Activated naive CD8-positive, alpha-beta T cell treated with anti-CD3 and anti-CD28 coated beads, Interleukin-2, amount 10 ng/mL, durations not matched to agents 7 days and 5 days (primary cell): ENCODE measurements around the gene MYOZ2. TPM values are rescaled to one million over a fixed set of nuclear protein-coding genes. Genes with fewer than 3 reads are reported as not detected.
"Not testable (repeated sequence)": the region's sequence is repeated elsewhere in the genome, so short reads cannot be mapped to it uniquely, and the experiment has no call there.

Experiments used
- ATAC-seq: fragments of 150-1000 bp; cut with Tn5 transposase; one replicate; pipeline ENCODE4 v1.10.0; 2021; ENCODE audit warnings: low read depth, moderate library complexity
- POLR2A ChIA-PET: fragments of 350-600 bp; sonication (Branson Sonifier 250); formaldehyde crosslinking; loops from one replicate; lab custom pipeline; 2021; ENCODE audit warnings: antibody characterized with exemption; lab: Charles Lee
- DNase-seq: peaks from one replicate; pipeline ENCODE4 v3.0.0; 2021
- H3K27ac Mint-ChIP-seq: one replicate; pipeline ENCODE4 v1.8.0; 2022; ENCODE audit warnings: mild to moderate bottlenecking, mixed read lengths
- H3K27me3 Mint-ChIP-seq: one replicate; pipeline ENCODE4 v1.8.0; 2022; ENCODE audit warnings: mild to moderate bottlenecking, moderate library complexity, mixed read lengths
- H3K36me3 Mint-ChIP-seq: one replicate; pipeline ENCODE4 v1.8.0; 2021; ENCODE audit warnings: mild to moderate bottlenecking, mixed read lengths
- H3K4me1 Mint-ChIP-seq: one replicate; pipeline ENCODE4 v1.8.0; 2021; ENCODE audit warnings: mixed read lengths
- H3K4me3 Mint-ChIP-seq: one replicate; pipeline ENCODE4 v1.8.0; 2022; ENCODE audit warnings: mild to moderate bottlenecking, moderate library complexity, mixed read lengths
- H3K9me3 Mint-ChIP-seq: one replicate; pipeline ENCODE4 v1.8.0; 2021; ENCODE audit warnings: mixed read lengths
- total RNA-seq, 2 experiments: library from RNA; stranded (reverse); gene quantifications; one replicate each; pipeline ENCODE4 v1.2.3, GENCODE V29; 2021

Gene MYOZ2
- total RNA-seq, 2 experiments from 2014 or later: not detected

DNA sequence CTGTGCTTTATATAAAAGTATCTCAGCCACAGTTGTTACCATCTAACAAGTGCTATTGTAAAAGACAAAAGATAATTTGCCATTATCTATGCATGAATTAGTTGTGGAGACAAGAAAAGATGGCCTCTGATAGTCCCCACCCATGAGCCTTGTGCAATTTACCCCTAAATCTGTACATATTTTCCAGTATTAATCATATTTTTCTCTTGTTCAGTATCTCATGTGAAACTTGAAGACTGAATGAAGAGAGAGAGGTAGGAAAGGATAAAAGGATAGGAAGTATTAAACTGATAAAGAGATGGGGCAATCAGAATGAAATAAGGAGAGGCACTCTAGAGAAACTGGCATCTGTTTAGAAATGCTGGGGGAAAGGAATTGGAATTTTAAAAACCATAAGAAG lies 3.7 kb downstream of the MYOZ2 start:
- peaks cover 2% of the 10 kb centered on the region for H3K9me3 Mint-ChIP-seq
- H3K4me3 Mint-ChIP-seq: peak overlapping the region; percentile 53
- DNase-seq (no peak), ATAC-seq (no peak)
- H3K4me1 Mint-ChIP-seq: peaks cover 15% of the 10 kb centered on the region
- no peaks in the 10 kb centered on the region for H3K27me3 Mint-ChIP-seq
- H3K36me3 Mint-ChIP-seq: no peaks in the 10 kb centered on the region
- H3K27ac Mint-ChIP-seq: peak overlapping the region; percentile 62
- POLR2A ChIA-PET: no interaction called here

DNA sequence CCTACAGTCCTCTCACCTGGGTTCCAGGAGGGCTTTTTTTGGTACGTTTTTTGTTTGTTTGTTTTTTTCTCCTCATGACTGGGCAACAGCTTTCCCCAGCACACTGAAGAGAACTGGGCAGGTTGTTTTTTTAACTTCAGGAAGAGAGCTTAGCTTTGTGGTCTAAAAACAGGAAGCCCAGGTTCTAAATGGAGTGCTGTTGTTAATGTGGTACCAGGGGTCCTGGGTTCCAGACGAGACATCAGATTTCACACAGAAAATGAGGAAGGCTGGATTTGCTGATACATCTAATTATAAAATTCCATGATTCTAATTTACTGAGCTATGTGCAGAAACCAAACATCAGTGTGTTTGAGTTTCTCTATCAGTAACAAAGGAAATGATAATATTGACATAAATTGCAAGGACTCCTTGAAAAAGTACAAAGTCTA lies 4.2 kb downstream of the MYOZ2 start:
- peak overlapping the region; percentile 53 for H3K4me3 Mint-ChIP-seq
- DNase-seq (no peak), ATAC-seq (no peak)
- peak overlapping the region; percentile 62 for H3K27ac Mint-ChIP-seq
- no peaks in the 10 kb centered on the region for H3K36me3 Mint-ChIP-seq
- H3K9me3 Mint-ChIP-seq: peaks cover 2% of the 10 kb centered on the region
- no peaks in the 10 kb centered on the region for H3K27me3 Mint-ChIP-seq
- H3K4me1 Mint-ChIP-seq: peaks cover 15% of the 10 kb centered on the region
- POLR2A ChIA-PET: no interaction called here

GRCh38 chr4:119141283-119141682 lies 5.7 kb downstream of the MYOZ2 start:
- DNase-seq, POLR2A ChIA-PET, H3K36me3 Mint-ChIP-seq, ATAC-seq, H3K9me3 Mint-ChIP-seq, H3K27me3 Mint-ChIP-seq, H3K27ac Mint-ChIP-seq, H3K4me3 Mint-ChIP-seq: not testable (repeated sequence)
- peaks cover 15% of the 10 kb centered on the region for H3K4me1 Mint-ChIP-seq

DNA sequence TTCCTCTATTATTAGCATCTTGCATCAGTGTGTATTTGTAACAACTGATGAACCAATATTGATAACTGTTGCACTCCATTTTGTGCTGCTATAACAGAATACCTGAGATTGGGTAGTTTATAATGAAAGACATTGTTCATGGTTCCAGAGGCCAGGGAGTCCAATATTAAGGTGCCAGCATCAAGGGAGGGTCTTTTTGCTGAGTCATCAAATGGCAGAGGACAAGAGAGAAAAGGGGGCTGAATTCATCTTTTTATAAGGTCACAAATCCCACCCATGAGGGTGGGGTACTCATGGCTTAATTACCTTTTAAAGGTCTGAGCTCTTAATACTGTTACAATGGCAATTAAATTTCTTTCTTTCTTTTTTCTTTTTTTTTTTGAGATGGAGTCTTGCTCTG lies 7.2 kb downstream of the MYOZ2 start:
- Mint-ChIP-seq H3K4me3 (no peak overlapping the region), H3K27me3 (no peaks in the 10 kb centered on the region), H3K9me3 (no peaks in the 10 kb centered on the region), H3K27ac (no peak overlapping the region), H3K4me1 (peaks cover 15% of the 10 kb centered on the region), H3K36me3 (no peaks in the 10 kb centered on the region)
- POLR2A ChIA-PET: no interaction called here
- ATAC-seq (no peak), DNase-seq (no peak)

GRCh38 chr4:119143341-119143740 lies 7.7 kb downstream of the MYOZ2 start:
- H3K27me3 Mint-ChIP-seq, H3K9me3 Mint-ChIP-seq, DNase-seq, POLR2A ChIA-PET, ATAC-seq, H3K36me3 Mint-ChIP-seq, H3K27ac Mint-ChIP-seq, H3K4me3 Mint-ChIP-seq: not testable (repeated sequence)
- H3K4me1 Mint-ChIP-seq: peaks cover 12% of the 10 kb centered on the region

DNA sequence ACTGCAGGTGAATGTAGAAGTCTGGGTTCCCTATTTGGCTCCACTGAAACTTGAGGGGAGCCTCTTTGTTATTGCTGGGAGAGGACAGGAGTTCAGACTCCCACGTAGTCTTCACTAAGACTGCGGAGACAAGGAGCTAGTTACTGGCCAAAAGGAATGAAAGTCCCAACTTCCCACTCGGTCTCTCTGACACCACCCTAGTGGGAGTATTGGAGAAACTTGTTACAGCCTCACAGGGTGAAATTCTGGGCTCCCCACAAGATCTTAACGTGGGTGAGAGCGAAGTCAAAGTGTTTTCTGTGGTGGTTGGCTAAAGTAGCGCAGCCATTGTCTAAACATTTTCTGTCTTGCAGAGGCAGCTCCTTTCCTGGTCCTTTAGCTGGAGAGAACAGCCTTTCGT lies 13.5 kb downstream of the MYOZ2 start:
- ATAC-seq: no peak
- H3K9me3 Mint-ChIP-seq: no peaks in the 10 kb centered on the region
- no peaks in the 10 kb centered on the region for H3K36me3 Mint-ChIP-seq
- H3K4me1 Mint-ChIP-seq: no peaks in the 10 kb centered on the region
- H3K27me3 Mint-ChIP-seq: no peaks in the 10 kb centered on the region
- DNase-seq: no peak
- POLR2A ChIA-PET: no interaction called here
- H3K27ac Mint-ChIP-seq: no peak overlapping the region
- H3K4me3 Mint-ChIP-seq: no peak overlapping the region

DNA sequence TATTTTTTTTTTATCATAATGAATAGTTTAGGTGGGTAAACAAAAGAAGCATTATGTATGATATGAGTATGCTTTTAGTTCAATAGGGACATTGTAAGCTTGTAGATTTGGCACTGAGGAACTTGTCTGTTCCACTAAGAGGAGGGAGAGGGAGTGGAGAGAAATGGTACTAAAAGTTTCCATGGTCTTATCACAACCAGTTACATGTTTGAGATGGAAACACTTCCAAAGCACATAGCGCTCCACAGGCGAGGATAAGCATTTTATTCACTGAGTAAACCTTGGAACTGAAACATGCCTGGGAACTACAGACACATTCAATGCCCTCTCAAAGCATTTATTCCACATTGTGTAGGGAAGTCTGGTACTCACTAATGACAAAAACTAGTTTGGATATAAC lies 15.5 kb downstream of the MYOZ2 start:
- DNase-seq (no peak), ATAC-seq (no peak)
- Mint-ChIP-seq H3K9me3 (no peaks in the 10 kb centered on the region), H3K4me1 (no peaks in the 10 kb centered on the region), H3K4me3 (no peak overlapping the region), H3K36me3 (peaks cover 1% of the 10 kb centered on the region), H3K27me3 (no peaks in the 10 kb centered on the region), H3K27ac (no peak overlapping the region)
- POLR2A ChIA-PET: no interaction called here

GRCh38 chr4:119152741-119153140 lies 17.1 kb downstream of the MYOZ2 start:
- ATAC-seq (no peak), DNase-seq (no peak)
- Mint-ChIP-seq H3K9me3 (no peaks in the 10 kb centered on the region), H3K36me3 (peaks cover 1% of the 10 kb centered on the region), H3K4me1 (no peaks in the 10 kb centered on the region), H3K27ac (no peak overlapping the region), H3K4me3 (no peak overlapping the region), H3K27me3 (no peaks in the 10 kb centered on the region)
- POLR2A ChIA-PET: no interaction called here

GRCh38 chr4:119162174-119162573 lies 26.5 kb downstream of the MYOZ2 start:
- H3K4me1 Mint-ChIP-seq: no peaks in the 10 kb centered on the region
- no peak for ATAC-seq
- no peak overlapping the region for H3K27ac Mint-ChIP-seq
- no peak overlapping the region for H3K4me3 Mint-ChIP-seq
- H3K36me3 Mint-ChIP-seq: no peaks in the 10 kb centered on the region
- POLR2A ChIA-PET: no interaction called here
- H3K9me3 Mint-ChIP-seq: no peaks in the 10 kb centered on the region
- no peaks in the 10 kb centered on the region for H3K27me3 Mint-ChIP-seq
- DNase-seq: no peak

- no peak for DNase-seq
- no peak for ATAC-seq
- no peaks in the 10 kb centered on the region for H3K27me3 Mint-ChIP-seq
- no peaks in the 10 kb centered on the region for H3K36me3 Mint-ChIP-seq
- no peaks in the 10 kb centered on the region for H3K4me1 Mint-ChIP-seq
- POLR2A ChIA-PET: no interaction called here
- H3K4me3 Mint-ChIP-seq: no peak overlapping the region
- no peak overlapping the region for H3K27ac Mint-ChIP-seq
- no peaks in the 10 kb centered on the region for H3K9me3 Mint-ChIP-seq
These were observed 30.1 kb downstream of the MYOZ2 start for GRCh38 chr4:119165767-119166166.

DNA sequence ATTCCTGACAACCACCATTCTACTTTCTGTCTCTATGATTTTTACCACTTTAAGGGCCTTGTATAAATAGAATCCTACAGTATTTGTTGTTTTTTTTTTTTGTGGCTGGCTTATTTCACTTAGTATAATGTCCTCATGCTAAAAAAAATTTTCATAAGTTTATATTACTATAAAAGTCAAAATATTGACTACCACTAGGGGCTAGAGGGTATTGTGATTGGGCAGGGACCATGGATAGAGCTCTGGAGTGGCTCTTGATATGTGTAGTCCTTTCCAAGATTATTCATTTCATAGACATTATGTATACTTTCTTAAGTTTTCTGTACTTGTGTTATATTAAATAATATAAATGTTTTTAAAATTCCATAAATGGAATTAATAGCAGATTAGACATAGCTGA lies 34.6 kb downstream of the MYOZ2 start:
- no peak overlapping the region for H3K4me3 Mint-ChIP-seq
- no peak for ATAC-seq
- H3K9me3 Mint-ChIP-seq: no peaks in the 10 kb centered on the region
- no peaks in the 10 kb centered on the region for H3K27me3 Mint-ChIP-seq
- H3K36me3 Mint-ChIP-seq: no peaks in the 10 kb centered on the region
- POLR2A ChIA-PET: no interaction called here
- no peak for DNase-seq
- H3K27ac Mint-ChIP-seq: no peak overlapping the region
- no peaks in the 10 kb centered on the region for H3K4me1 Mint-ChIP-seq

DNA sequence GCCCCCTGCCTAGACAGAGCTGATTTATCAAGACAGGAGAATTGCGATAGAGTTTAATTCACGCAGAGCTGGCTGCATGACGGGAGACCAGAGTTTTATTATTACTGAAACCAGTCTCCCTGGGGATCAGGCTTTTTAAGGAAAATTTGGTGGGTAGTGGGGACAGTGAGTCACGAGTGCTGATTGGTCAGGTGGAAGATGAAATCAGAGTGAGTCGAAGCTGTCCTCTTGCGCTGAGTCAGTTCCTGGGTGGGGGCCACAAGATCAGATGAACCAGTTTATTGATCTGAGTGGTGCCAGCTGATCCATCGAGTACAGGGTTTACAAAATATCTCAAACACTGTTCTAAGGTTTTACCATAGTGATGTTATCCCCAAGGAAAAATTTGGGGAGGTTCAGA lies 36.6 kb downstream of the MYOZ2 start:
- DNase-seq (no peak), ATAC-seq (no peak)
- H3K27me3 Mint-ChIP-seq: no peaks in the 10 kb centered on the region
- no peaks in the 10 kb centered on the region for H3K36me3 Mint-ChIP-seq
- no peak overlapping the region for H3K4me3 Mint-ChIP-seq
- POLR2A ChIA-PET: no interaction called here
- H3K27ac Mint-ChIP-seq: no peak overlapping the region
- no peaks in the 10 kb centered on the region for H3K4me1 Mint-ChIP-seq
- no peaks in the 10 kb centered on the region for H3K9me3 Mint-ChIP-seq

DNA sequence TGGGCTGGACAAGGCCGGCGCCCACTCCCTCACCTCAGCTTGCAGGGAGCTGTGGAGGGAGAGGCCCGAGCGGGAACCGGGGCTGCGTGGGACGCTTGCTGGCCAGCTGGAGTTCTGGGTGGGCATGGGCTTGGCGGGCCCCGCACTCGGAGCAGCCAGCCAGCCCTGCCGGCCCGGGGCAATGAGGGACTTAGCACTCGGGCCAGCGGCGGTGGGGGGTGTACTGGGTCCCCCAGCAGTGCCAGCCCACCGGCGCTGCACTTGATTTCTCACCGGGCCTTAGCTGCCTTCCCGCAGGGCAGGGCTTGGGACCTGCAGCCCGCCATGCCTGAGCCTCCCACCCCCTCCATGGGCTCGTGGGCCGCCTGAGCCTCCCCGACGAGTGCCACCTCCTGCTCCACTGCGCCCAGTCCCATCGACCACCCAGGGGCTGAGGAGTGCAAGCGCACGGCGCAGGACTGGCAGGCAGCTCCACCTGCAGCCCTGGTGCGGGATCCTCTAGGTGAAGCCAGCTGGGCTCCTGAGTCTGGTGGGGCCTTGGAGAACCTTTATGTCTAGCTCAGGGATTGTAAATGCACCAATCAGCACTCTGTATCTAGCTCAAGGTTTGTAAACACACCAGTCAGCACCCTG lies 38.2 kb downstream of the MYOZ2 start:
- POLR2A ChIA-PET, H3K4me3 Mint-ChIP-seq, H3K27ac Mint-ChIP-seq, H3K4me1 Mint-ChIP-seq, H3K27me3 Mint-ChIP-seq, H3K36me3 Mint-ChIP-seq, H3K9me3 Mint-ChIP-seq, ATAC-seq, DNase-seq: not testable (repeated sequence)

GRCh38 chr4:119179011-119179410 lies 43.4 kb downstream of the MYOZ2 start:
- ATAC-seq (no peak), DNase-seq (no peak)
- Mint-ChIP-seq H3K36me3 (no peaks in the 10 kb centered on the region), H3K9me3 (no peaks in the 10 kb centered on the region), H3K4me1 (no peaks in the 10 kb centered on the region), H3K27me3 (no peaks in the 10 kb centered on the region), H3K27ac (no peak overlapping the region), H3K4me3 (no peak overlapping the region)
- POLR2A ChIA-PET: no interaction called here

- DNase-seq (no peak), ATAC-seq (no peak)
- Mint-ChIP-seq H3K9me3 (no peaks in the 10 kb centered on the region), H3K4me3 (no peak overlapping the region), H3K27ac (no peak overlapping the region), H3K36me3 (no peaks in the 10 kb centered on the region), H3K27me3 (no peaks in the 10 kb centered on the region), H3K4me1 (no peaks in the 10 kb centered on the region)
- POLR2A ChIA-PET: no interaction called here
These were observed 48.5 kb downstream of the MYOZ2 start for GRCh38 chr4:119184128-119184527.
